Activated CD8-positive, alpha-beta memory T cell treated with anti-CD3 and anti-CD28 coated beads, Interleukin-2, amount 50 U/mL, for 48 hours (primary cell): Measurements from ENCODE around the gene SHF.

Source experiments
- DNase-seq: peaks from one replicate; pipeline ENCODE4 v3.0.0-alpha.2; 2020

SHF gene

GRCh38 chr15:45121706-45122417 lies 65.9 kb downstream of the SHF start:
- DNase-seq = no peak

GRCh38 chr15:45121020-45121419 lies 66.7 kb downstream of the SHF start:
- DNase-seq = no peak

- DNase-seq = no peak
Observed at GRCh38 chr15:45120081-45120972, 67.4 kb downstream of the SHF start.

- DNase-seq = no peak
Observed at GRCh38 chr15:45118996-45119395, 68.8 kb downstream of the SHF start.

- peak; percentile 87 for DNase-seq
Observed at GRCh38 chr15:45118131-45118588, 69.6 kb downstream of the SHF start.

- DNase-seq = no peak
Observed at GRCh38 chr15:45117308-45118130, 70.2 kb downstream of the SHF start.
